Activated CD8-positive, alpha-beta memory T cell treated with anti-CD3 and anti-CD28 coated beads for 1 hour (primary cell): ENCODE results near the gene TRAF3.

Experiments
- DNase-seq, 2 donors: peaks; one replicate each; pipeline ENCODE4 v3.0.0-alpha.2; 2020; ENCODE audit warnings: low read depth in 1 of 2; ENCODE audit errors: extremely low read depth in 1 of 2

TRAF3 gene, protein sequence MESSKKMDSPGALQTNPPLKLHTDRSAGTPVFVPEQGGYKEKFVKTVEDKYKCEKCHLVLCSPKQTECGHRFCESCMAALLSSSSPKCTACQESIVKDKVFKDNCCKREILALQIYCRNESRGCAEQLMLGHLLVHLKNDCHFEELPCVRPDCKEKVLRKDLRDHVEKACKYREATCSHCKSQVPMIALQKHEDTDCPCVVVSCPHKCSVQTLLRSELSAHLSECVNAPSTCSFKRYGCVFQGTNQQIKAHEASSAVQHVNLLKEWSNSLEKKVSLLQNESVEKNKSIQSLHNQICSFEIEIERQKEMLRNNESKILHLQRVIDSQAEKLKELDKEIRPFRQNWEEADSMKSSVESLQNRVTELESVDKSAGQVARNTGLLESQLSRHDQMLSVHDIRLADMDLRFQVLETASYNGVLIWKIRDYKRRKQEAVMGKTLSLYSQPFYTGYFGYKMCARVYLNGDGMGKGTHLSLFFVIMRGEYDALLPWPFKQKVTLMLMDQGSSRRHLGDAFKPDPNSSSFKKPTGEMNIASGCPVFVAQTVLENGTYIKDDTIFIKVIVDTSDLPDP

DNA sequence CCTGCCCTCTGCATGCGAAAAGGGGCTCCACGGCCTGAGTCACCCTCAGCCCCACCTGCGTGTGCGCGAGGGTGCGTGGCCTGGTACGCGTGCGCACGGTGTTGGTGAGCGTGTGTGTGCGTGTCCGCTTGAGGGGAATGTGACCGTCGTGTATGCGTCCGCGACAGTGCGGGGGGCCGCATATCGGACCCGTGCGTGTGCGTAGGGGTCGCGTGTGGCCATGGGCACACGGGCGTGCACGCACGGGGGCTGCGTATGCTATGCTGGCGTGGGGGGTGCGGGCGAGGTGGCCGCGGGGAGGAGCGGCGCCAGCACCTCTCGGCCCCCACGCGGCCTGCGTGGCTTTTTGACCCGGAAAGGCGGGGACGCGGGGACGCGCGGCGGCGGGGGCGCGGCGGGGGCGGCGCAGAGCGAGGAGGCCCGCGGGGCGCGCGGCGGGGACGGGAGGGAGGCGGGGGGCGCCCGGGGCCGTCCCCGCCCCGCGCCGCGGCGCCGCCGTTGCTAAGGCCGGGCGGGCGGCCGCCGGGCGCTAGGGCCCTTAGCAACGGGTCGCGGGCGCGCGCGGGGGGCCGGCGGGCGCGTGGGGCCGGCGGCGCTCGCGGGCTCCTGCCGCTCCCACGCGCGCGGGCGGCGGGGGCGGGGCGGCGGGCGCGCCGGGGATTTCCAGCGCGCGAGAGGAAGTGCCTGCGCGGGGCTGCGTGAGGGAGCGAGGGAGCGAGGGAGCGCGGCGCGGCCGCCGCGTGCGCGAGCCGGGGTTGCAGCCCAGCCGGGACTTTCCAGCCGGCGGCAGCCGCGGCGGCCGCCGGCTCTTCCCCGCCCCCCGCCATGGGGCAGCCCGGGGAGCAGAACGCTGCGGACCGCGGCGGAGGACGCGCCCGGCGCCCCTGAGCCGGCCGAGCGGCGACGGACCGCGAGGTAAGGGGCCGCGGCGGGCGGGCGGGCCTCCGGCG lies at the start of gene TRAF3:
TSS of gene TRAF3 (plus strand) at position 689 of the 950 bp plus-strand sequence. CDS start 92,753 bp downstream, outside the sequence.
- peak; percentile 57 to 81 for DNase-seq

GRCh38 chr14:102728501-102728900 lies 48.7 kb upstream of the TRAF3 start:
- DNase-seq, result no peak

DNA sequence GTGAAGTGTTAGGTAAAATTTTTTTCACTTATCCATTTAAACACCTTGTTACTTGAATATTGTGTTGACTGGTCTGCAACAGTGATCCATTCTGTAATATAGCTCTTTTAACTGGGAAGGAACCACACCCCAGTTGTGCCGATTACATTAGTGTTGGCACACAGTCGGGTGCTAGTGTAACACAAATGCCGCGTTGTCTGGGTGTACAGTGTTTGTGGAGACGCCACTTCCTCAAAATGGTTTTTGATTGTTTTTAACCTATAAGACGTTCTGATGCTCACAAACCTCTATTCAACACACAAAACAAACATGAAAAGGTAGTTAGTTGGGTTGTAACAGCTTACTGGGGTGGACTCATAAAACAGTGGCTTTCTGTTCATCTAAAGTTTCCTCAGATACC lies 48.0 kb upstream of the TRAF3 start:
- DNase-seq, result no peak

DNA sequence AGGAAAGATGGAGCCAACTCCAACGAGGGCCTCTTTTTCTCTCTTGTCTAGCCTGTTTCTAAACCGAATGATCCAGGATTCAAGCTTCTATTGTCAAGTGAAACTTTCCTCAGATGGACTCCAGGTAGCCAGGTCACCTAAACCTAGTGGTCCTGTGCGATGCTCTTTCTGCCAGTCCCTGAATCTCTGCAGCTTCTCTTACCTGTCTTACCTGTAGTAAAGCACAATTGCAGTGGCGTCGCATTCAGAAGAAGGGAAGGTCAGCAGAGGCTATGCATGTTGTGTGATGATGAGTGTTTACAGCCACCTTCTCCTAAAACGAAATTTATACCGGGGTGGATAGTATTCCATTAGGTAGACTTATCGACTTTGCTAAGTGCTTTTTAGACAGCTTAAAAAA lies 47.4 kb upstream of the TRAF3 start:
- DNase-seq, result no peak

DNA sequence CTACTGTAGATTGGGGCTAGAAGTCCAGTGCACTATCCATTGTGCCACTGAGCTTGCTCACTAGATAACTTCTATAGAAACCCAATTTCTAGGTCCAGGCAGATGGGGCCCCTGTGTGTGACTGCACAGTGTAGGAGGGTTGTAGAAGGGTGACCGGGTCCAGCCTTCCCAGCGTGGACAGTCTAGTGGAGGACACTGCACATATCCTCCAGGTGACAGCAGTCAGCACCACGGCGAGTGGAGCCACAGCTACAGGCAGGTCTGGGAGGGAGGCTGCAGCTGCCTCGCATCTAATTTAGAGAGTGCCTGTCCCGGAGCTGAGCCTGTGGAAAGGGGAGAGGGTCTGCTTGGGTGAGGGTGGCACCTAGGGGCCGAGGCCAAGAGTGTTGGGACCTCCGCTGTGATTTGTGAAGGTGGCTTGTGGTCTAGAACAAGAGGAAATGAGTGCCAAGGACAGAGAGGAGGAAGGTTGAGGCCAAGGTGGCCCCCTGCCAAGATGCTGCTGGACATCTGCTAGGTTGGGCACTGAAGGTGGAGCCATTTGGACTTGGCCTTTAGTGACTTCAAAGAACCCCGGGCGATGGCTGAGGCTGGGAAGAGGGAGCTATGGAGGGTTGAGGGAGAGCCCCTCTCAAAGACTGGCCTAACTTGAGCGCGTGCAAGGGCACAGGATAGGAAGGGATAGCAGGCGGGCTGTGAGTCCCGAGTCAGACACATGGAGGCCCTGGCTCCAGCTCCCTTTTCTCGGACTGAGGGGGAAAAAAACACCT lies 46.0 kb upstream of the TRAF3 start:
- no peak for DNase-seq

- DNase-seq, result no peak
These were observed 45.1 kb upstream of the TRAF3 start for GRCh38 chr14:102731871-102732800.

- DNase-seq, result no peak
These were observed 44.3 kb upstream of the TRAF3 start for GRCh38 chr14:102732924-102733323.

DNA sequence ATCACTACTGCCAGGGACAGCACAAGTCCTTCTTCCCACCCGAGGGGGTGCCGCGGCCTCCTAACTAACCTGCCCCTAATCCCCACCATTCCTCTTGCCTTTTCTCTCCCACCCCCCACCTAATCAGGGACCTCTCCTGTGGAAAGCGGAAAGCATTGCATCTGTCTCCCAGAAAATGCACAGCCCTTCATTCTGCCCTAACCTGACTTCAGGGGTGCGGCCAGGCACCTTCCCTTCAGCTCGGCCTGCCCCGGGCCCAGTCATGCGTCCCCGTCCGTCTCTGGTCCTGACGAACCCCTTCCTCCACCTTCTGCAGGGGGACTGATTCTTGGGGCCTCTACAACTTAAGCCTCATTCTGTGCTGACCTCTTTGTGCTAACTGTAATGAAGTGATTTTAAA lies 43.9 kb upstream of the TRAF3 start:
- no peak for DNase-seq

DNA sequence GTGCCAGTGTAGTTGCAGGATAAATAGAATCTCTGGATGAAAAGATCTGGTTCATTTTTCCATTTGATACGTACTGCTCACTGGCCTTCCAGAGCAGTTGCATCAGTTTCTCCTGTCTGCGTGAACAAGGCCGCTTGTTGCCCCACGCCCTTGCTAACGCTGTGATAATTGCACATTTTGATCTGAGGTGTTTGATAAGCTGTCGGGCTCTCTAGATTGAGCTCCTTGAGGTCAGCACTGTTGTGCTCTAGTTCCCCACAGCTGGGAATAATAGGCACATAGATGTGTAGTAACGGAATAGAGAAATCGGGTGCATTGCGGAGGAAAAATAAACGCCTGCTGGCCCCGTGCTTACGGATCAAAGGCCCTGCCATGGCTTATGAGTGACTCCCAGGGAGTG lies 42.8 kb upstream of the TRAF3 start:
- no peak for DNase-seq

DNA sequence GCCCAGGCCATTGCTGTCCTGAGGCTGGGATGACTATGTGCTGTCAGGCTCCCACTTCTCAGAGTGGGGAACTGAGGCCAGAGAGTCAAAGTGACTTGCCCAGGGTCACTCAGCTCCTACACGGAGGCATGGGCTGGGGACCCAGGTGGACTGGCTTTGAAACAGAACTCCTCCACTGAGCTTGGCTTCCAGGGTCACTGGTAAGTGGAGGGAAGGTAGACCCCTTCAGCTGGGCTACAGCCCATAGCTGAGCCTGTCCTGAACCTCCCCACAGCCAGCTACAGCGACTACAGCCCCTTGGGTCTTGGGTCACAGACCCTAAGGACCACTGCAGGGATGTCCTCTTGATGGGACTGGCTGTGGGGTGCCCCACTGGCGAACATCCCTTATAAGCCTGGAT lies 40.3 kb upstream of the TRAF3 start:
- no peak for DNase-seq

- DNase-seq, result no peak
These were observed 39.6 kb upstream of the TRAF3 start for GRCh38 chr14:102737402-102738372.

DNA sequence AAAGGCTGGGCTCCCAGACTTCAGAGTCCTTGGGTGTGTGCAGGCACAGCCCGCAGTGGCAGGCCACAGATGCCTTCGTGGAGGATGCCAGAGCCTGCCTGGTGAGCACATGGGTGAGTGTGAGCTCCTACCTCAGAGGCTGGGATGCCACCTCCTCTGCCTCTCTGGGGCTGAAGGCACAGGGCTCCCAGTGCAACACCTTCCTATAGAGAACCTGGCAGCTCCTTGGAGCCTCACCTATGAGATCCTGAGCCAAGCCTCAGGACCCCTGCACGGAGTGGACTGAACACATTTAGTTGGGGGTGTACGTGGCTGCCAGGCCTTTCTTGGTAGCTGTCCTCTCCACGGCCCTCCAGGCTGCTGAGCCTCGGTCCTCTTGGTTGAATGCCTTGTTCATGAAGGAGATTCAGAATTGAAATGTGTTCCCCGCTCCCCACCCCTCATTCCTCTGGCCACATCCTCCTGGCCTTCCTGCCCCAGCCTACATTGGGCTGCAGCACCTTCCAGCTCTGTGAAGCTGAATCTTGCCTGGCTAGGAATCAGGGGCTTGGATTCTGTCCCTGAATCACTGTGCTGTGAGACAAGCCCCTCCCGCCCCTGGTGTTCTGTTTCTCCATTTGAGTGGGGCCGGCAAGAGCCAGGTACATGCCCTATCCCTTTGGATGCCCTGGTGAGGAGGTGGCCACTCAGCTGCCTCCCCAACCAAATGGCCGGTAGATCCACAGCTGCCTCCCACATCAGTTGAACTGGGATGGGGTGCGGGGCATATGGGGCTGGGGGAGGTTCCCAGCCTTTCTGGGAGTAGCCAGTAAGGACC lies 38.7 kb upstream of the TRAF3 start:
- DNase-seq, result no peak

DNA sequence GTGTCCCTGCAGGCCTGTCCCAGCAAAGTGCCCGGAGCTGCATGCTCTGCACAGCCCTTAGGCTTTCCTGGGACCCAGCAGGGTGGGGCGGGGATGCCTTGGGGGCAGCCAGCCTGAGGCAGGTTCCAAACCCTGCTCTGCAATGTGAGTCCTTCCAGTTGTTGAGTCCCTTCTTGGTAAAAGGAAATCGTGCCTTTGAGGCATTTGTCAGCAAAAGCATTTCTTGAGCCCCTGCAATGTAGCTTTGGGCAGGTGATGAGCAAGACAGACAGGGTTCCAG lies 38.1 kb upstream of the TRAF3 start:
- no peak for DNase-seq

DNA sequence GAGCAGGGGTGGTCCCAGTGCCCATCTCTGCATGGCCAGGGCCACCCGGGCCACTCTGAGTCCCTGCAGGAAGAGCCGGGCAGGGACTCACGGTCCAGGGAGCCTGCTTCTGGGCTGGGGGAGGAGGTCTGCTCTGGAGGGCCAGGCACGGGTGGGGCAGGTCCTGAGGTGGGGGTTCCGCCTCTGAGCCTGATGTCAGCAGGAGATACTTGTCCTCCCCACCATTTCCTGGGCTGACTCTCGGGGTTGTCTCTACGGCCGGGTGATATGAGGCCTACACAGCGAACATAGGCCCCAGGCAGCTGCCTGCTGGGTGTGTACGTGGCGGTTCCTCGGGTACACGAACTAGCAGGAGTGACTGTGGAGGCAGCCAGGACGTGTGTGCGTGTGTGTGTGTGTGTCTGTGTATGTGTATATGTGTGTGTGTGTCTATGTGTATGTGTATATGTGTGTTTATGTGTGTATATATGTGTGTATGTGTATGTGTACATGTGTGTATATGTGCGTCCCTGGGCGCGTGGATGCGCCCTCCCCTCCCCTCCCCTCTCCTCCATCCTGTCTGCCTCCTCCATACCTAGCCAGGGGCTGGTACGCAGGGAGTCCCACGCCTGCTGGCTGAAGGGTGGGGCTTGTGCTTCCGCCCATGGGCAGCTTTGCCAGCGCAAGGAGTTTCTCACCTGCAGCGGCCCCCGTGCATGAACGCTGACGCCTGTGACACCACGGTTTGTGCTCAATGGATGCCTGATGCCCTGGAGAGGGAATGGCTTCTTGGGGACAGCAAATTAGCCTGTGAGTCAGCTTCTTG lies 30.4 kb upstream of the TRAF3 start:
- no peak for DNase-seq

DNA sequence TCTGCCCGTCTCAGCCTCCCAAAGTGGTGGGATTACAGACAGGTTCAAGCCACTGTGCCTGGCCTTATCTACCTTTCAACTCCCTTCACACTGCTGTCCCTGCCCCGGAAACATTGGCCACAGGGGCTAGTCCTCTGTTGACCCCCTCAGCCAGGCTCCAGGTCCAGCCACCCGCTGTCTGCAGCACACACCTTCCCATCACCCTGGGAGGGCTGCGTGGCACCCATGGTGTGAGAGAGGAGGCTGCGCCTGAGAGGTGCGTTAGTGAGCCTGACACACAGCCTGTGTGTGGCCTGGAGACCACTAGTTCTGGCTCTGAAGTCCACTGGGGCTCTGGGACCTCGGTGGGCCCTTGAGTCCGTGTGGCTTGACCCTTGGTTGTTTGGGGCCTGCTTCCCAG lies 28.4 kb upstream of the TRAF3 start:
- DNase-seq, result no peak

GRCh38 chr14:102749393-102750305 lies 27.6 kb upstream of the TRAF3 start:
- DNase-seq, result no peak
